Measurements from ENCODE around the gene ATOH8. TPM values are rescaled to one million over a fixed set of nuclear protein-coding genes. Genes with fewer than 3 reads are reported as not detected.

The ATOH8 gene
- total RNA-seq, 4 donors from 2014 or later: 34.5 to 79.5 (median 59.6) TPM

DNA sequence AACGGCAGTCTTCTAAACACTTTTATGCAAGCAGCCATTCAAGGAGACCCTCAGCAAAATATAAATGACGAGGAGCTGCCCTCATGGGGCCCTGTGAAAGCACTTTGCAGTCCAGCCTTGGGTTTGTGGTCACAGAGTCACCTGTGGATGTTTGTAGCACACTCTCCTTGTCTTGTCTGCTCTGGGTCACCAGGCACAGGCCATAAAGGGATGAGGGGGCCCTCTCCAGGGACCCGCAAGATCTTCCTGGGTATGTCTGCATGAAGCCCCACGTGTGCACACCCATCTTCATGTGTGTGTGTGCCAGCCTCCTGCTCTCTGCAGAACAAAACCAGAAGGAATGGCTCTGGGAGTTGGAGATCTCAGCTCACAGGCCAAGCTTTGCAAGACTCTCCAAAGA lies 36.2 kb downstream of the ATOH8 start:
- H3K27me3 ChIP-seq: no peaks in the 10 kb centered on the region
- 94% methylated on average over 2 of the region's 4 CpGs; no CpG with 5 or more reads in 1 of the 2 donors for WGBS, 2 donors (ENCODE audit: low coverage in 1 of 2)

DNA sequence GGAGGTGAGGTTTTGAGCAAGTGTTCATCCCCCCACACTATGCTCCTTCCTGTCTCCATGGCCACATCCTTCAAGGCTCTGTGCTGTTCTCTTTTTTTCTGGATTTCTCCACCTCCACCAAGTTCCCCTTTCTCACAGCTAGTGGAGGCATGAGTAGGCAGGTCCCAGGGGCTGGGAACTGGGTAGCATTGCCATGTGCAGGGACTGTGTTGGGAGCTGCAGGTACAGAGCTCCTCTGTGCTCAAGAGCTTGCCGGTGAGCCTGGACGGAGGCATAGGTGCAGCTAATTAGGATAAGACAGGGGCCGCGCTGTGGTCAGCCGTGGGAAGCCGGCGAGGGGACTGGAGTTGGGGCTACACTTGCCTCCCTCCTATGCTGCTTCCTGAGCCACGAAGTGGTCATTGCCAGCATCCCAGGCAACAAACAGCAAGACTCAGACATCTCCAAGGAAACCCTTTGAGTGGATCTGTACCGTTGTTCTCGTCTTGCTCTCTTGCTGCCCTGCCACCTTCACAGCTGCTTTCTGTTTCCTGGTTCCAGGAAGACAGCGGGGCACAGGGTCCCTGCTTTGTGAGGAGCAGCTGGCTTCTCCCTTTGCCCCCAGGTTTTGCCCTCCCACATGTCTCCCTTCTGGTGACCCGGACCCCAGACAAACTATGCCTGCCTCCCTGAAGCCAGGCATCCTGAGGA lies 36.9 kb downstream of the ATOH8 start:
- no peak overlapping the region for H3K27ac ChIP-seq
- H3K4me3 ChIP-seq: no peak overlapping the region
- WGBS, 2 donors (ENCODE audit: low coverage in 1 of 2): 74% methylated on average over 8 of the region's 12 CpGs; no CpG with 5 or more reads in 1 of the 2 donors
- H3K36me3 ChIP-seq: peaks cover 0 to 41% of the 10 kb centered on the region in 2 donors
- no peaks in the 10 kb centered on the region for H3K27me3 ChIP-seq
- peaks cover 20 to 78% (median 51%) of the 10 kb centered on the region in 3 donors for H3K4me1 ChIP-seq
- TF ChIP-seq EP300 (IDR thresholded peaks at IDR 0.05) (no peak), POLR2AphosphoS5 (IDR thresholded peaks at IDR 0.05) (no peak), POLR2A (IDR thresholded peaks at IDR 0.05) (no peak)
- TF ChIP-seq, protein P1, sequence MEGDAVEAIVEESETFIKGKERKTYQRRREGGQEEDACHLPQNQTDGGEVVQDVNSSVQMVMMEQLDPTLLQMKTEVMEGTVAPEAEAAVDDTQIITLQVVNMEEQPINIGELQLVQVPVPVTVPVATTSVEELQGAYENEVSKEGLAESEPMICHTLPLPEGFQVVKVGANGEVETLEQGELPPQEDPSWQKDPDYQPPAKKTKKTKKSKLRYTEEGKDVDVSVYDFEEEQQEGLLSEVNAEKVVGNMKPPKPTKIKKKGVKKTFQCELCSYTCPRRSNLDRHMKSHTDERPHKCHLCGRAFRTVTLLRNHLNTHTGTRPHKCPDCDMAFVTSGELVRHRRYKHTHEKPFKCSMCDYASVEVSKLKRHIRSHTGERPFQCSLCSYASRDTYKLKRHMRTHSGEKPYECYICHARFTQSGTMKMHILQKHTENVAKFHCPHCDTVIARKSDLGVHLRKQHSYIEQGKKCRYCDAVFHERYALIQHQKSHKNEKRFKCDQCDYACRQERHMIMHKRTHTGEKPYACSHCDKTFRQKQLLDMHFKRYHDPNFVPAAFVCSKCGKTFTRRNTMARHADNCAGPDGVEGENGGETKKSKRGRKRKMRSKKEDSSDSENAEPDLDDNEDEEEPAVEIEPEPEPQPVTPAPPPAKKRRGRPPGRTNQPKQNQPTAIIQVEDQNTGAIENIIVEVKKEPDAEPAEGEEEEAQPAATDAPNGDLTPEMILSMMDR (IDR thresholded peaks at IDR 0.05): no peak
- no peak for ATAC-seq
- no peaks in the 10 kb centered on the region for H3K9me3 ChIP-seq

More for the DNA sequence above, 36.2 kb downstream of the ATOH8 start:
- ATAC-seq: no peak
- Histone ChIP-seq H3K27ac (no peak overlapping the region), H3K4me3 (no peak overlapping the region), H3K9me3 (no peaks in the 10 kb centered on the region), H3K4me1 (peaks cover 20 to 78% (median 51%) of the 10 kb centered on the region in 3 donors), H3K36me3 (peaks cover 0 to 46% of the 10 kb centered on the region in 2 donors)
- TF ChIP-seq EP300 (IDR thresholded peaks at IDR 0.05) (no peak), POLR2A (IDR thresholded peaks at IDR 0.05) (no peak), POLR2AphosphoS5 (IDR thresholded peaks at IDR 0.05) (no peak)
- TF ChIP-seq, protein P1 (IDR thresholded peaks at IDR 0.05): no peak

DNA sequence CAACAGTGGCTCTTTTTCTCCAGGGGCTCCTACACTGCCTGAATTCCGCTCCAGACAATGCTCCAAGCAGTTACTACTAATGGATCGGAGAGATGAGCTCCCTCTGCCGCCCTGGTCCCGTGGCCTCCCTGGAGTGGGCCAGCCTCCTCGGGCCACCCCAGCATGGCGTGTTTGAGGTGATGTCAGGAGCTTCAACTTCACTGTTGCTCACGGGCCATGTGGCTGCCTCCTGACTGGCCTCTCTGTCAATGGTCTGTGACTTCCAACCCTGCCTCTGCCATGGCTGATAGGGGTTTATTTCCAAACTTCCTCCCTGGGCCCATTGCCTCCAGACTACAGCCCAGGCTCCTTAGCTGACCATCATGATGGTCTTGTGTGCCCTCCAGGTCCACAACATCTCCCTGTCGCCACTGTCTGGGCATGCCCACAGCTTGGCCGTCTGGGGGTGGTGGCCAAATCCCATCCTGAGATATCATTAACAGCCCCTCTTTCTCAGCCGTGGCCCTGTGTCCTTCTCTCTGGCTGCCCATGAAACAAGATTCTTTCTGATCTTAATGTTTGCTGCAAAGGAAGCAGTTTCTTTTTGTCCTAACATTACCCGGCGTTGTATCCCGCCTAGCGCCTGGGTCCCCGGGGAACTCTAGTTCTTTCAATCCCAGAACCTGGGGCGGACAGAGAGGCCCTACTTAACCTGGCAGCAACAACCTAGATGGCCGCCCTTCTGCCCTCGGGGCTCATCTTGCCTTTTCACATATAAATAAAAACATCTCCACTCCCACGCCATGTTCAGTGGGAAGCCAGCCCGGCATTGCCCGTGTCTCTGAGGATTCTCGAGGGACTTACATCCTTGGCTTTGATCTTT lies 38.1 kb downstream of the ATOH8 start:
- ATAC-seq: no peak
- H3K4me1 ChIP-seq: peaks cover 19 to 78% (median 51%) of the 10 kb centered on the region in 3 donors
- no peak for TF ChIP-seq POLR2AphosphoS5 (IDR thresholded peaks at IDR 0.05)
- no peaks in the 10 kb centered on the region for H3K27me3 ChIP-seq
- H3K9me3 ChIP-seq: no peaks in the 10 kb centered on the region
- no peak overlapping the region for H3K4me3 ChIP-seq
- peaks cover 0 to 34% of the 10 kb centered on the region in 2 donors for H3K36me3 ChIP-seq
- 61 to 74% methylated on average over 6 to 16 of the region's 22 CpGs for WGBS, 2 donors (ENCODE audit: low coverage in 1 of 2)
- peak overlapping the region in 3 of 4 donors; percentile 46 to 80 (median 80) for H3K27ac ChIP-seq

DNA sequence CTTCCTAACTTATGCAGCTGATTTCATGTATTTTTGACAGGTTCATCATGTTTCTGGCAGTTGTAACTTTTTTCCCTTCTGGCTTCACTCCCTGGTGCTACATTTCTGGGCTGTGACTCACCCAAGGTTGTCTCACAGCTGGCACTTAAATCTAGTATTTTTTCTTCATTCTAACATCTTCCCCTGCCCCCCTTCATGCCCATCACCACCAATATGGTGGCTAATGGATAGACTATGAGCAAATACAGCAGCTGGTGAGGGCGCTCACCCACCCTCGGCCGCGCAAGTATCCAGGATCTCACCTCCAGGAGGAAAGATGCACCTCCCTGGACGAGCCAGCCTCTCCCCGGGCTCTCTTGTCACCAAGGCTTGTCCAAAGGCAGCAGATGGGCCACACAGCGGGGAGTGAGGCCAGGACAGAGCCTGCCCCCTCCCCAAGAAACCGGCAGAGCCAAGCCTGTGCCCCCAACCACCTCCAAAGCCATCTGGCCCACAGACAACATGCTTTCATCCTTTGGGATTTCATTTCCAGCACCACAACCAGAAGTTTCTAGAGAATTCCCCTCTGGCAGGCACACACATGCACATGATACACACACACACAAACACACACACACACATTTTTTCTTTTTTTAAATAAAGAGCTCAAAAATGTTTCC lies 39.1 kb downstream of the ATOH8 start:
- ATAC-seq: peak; percentile 69
- Histone ChIP-seq H3K36me3 (peaks cover 0 to 24% of the 10 kb centered on the region in 2 donors), H3K4me3 (no peak overlapping the region), H3K4me1 (peaks cover 19 to 80% (median 59%) of the 10 kb centered on the region in 3 donors), H3K27me3 (no peaks in the 10 kb centered on the region), H3K9me3 (no peaks in the 10 kb centered on the region), H3K27ac (peak overlapping the region; percentile 52 to 80 (median 80))
- 40 to 90% methylated on average over 2 to 3 of the region's 8 CpGs for WGBS, 2 donors (ENCODE audit: low coverage in 1 of 2)
- TF ChIP-seq POLR2AphosphoS5 (IDR thresholded peaks at IDR 0.05) (peak; percentile 79), EP300 (IDR thresholded peaks at IDR 0.05) (no peak)

DNA sequence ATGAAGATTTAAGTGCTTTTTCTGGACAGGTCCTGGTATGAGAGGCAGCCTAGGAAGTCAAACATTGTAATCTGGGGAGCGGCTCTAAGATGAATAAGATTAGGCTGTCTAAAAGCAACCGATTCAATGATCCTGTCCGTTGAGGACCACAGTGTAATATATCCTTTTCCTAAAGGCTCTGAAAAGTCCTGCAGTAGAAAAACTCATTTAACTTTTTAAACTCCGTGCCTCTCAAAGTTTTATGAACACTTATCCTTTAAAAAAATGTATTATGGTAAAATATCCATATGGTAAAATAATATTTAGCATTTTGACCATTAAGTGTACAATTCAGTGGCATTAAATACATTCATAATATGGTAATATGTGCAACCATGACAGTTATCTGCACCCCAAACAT lies 39.8 kb downstream of the ATOH8 start:
- ATAC-seq: peak; percentile 8

DNA sequence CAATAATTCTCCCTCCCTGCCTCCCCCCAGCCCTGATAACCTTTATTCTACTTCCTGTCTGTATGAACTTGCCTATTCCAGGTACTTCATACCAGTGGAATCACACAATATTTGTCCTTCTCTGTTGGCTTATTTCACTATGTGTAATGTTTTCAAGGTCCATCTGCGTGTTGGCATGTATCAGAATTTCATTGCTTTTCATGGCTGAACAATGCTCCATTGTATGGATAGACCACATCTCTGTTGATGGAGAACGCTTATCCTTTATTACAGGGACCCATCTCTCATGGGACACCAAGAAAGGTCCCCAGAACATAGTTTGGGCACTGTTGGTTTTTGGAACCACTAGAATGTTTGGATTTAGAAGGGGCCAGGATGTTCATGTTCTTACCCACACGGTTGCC lies 40.2 kb downstream of the ATOH8 start:
- no peak overlapping the region for H3K4me3 ChIP-seq
- 89 to 90% methylated on average over 1 to 2 of the region's 3 CpGs for WGBS, 2 donors (ENCODE audit: low coverage in 1 of 2)
- TF ChIP-seq POLR2AphosphoS5 (IDR thresholded peaks at IDR 0.05) (no peak), EP300 (IDR thresholded peaks at IDR 0.05) (no peak), POLR2A (IDR thresholded peaks at IDR 0.05) (no peak)
- TF ChIP-seq, protein P1 (IDR thresholded peaks at IDR 0.05): no peak
- H3K36me3 ChIP-seq: peaks cover 0 to 13% of the 10 kb centered on the region in 2 donors
- H3K4me1 ChIP-seq: peaks cover 19 to 83% (median 59%) of the 10 kb centered on the region in 3 donors
- peak overlapping the region in 3 of 4 donors; percentile 80 to 81 (median 80) for H3K27ac ChIP-seq
- H3K27me3 ChIP-seq: no peaks in the 10 kb centered on the region
- H3K9me3 ChIP-seq: no peaks in the 10 kb centered on the region
- ATAC-seq: no peak

More for the DNA sequence above, 39.8 kb downstream of the ATOH8 start:
- TF ChIP-seq POLR2A (IDR thresholded peaks at IDR 0.05) (no peak), EP300 (IDR thresholded peaks at IDR 0.05) (no peak)
- Histone ChIP-seq H3K9me3 (no peaks in the 10 kb centered on the region), H3K27ac (peak overlapping the region in 3 of 4 donors; percentile 80 to 81 (median 80)), H3K36me3 (peaks cover 0 to 17% of the 10 kb centered on the region in 2 donors), H3K27me3 (no peaks in the 10 kb centered on the region), H3K4me1 (peaks cover 19 to 83% (median 59%) of the 10 kb centered on the region in 3 donors), H3K4me3 (no peak overlapping the region)
- 50 to 58% methylated on average over 4 of the region's 4 CpGs for WGBS, 2 donors (ENCODE audit: low coverage in 1 of 2)
